GM21529 (cell line): Measurements from ENCODE around the gene RNASE8.
"Not testable (repeated sequence)": the region's sequence is repeated elsewhere in the genome, so short reads cannot be mapped to it uniquely, and the experiment has no call there.

Experiments
- ATAC-seq: cut with Tn5 transposase; IDR thresholded peaks from one replicate; pipeline ENCODE4 v1.9.1; 2021; ENCODE audit not compliant: unreplicated experiment

RNASE8 gene

DNA sequence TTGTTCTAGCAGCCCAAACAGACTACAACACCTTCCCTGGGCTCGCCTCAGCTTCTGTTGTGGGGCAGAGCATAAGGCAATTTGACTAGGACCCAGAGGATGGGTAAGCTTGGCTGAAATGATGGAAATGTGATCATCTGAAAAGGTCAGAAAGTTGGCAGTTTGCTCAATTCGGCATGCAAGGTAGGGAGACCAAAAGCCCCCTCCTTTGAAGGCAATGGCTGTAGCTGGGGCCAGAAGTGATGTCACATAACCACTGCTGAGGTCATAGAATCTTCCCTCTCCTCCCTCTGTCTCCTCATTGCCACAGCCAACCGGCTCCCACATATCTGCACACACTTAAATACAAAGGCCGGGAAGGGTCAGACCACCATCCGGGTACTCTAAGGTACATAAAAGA lies 27.7 kb upstream of the RNASE8 start, which contains the start of gene TPPP2:
Gene TPPP2 (plus strand): TSS at position 301 of the 400 bp plus-strand sequence. CDS start 365 bp downstream, outside the sequence.
- ATAC-seq = no peak

DNA sequence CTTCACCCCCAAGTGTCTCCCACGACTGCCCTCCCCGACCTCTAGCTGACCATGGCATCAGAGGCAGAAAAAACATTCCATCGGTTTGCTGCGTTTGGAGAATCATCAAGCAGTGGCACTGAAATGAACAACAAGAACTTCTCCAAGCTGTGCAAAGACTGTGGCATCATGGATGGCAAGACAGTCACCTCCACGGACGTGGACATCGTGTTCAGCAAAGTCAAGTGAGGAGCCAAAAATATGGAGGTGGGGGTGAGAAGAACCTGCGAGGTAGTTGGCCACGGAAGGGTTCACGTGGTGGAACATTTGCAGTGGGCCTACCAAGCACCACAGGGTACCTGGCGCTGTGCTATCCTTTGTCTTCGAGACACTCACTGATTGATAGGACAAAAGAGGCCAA lies 27.1 kb upstream of the RNASE8 start:
- no peak for ATAC-seq

DNA sequence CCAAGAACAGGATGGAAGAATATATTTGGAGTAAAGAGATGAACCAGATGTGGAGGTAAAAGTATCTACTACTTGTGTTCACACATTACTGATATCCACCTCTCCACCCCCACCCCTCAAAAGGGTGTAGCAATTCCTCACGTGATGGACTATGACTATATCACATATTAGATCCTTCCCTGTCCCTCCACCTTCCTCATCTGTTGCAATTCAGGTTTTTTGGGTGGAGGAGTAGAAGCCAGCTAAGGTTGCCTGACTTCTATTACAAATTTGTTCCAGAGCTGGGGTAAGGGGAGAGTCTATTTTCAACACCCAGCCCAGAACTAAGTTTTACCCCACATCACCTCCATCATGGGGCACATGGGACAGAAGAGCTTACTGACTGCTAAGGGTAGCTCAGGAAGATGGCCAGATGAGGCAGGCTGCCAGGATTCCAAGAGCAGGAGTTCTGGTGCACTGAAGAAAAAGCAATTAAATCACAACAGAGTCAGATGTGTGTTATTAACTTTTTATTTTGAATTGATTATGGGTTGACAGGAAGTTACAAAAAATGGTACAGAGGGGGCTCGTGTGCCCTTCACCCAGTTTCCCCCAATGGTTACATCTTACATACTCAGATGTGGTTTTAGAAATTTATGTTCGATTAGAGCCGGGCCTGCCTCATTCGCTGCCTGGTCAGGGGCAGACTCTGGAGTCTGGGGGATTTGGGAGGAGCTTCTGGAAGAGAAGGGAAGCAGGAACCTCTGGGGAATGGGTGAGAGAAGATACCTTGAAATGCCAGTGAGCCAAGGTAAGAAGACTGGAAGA lies 25.1 kb upstream of the RNASE8 start:
- no peak for ATAC-seq

DNA sequence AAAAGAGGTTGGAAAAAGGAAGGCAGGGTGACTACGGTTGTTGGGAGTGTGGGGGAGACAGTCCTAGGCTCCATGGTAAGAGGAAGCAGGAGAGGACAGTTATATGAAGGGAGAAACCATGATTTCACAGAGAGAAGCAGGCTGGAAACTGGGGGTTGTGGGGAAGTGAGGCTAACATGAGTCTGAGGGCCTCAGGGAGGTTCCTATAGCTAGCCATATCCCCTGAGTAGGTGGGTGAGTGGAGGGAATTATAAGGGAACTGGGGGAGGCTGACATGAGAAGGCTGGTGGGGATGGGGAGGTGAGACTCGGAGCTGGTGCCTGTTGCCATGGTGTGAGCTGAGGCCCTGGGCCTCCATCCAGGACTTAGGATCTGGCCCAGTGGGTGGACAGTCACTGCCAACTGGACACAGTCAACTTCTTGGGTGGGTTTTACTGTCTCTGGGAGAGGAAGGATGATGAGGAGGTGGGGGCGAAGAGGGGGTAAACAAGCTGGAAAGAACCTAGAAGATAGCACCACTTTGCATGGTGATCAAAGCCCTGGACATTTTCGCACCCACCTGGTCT lies 24.4 kb upstream of the RNASE8 start:
- no peak for ATAC-seq

DNA sequence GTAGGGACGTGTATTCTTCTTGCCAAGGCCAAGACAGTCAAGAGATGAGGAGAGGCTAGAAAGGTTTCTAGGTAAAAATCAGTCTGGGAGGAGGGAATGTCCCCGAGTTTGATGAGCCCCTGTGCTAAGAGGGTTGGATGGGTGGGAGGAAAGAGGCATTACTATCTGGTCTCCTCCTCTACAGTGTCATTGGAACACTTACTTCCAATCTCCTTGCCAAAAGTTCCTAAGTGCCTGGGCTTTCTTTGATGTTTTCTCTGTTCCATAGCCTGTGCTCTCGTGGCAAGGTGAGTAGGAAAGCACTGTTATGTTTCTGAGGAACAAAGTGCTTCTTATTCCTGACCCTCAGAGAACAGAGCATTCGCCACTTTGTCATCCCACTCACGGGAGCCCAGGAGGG lies 22.9 kb upstream of the RNASE8 start, which contains the start of gene RNASE13:
Gene RNASE13 (minus strand): TSS at position 101 of the 400 bp plus-strand sequence. CDS start 519 bp downstream, outside the sequence.
- no peak for ATAC-seq

DNA sequence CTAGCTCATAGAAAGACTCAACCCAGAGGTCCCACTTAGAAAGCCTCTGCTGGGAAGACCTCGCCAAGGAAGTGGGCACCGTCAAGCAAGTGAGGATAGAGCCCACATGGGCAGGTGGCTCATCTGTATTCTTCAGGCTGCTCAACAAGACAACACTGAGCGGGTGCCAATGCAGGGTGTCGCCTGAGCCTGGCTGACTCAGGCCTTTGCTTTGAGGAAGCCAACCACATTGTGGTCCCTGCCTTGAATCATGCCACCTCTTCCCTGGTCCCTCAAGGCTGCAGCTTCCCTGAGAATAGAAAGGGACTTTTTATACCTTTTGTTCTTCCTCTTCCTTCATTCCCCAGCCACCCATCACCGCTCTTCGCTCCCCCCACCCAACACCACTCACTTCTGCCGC lies 20.9 kb upstream of the RNASE8 start:
- no peak for ATAC-seq

DNA sequence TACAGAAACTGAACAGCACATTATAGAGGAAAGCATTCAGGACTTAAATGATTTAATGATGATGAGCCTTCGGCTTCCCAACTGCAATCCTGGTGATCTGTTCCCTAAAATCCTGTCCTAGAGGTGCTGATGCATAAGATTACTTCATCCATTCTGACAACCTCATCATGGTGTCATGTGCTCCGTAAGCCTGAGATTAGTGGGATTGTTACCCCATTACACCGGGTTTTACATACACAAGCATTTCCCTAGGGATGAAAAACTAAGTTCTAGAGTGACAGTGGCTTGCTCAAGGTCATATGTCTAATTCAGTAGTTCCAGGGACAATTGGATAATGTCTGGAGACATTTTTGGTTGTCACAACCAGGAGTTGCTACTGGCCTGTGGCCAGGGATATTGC lies 20.5 kb upstream of the RNASE8 start:
- no peak for ATAC-seq

DNA sequence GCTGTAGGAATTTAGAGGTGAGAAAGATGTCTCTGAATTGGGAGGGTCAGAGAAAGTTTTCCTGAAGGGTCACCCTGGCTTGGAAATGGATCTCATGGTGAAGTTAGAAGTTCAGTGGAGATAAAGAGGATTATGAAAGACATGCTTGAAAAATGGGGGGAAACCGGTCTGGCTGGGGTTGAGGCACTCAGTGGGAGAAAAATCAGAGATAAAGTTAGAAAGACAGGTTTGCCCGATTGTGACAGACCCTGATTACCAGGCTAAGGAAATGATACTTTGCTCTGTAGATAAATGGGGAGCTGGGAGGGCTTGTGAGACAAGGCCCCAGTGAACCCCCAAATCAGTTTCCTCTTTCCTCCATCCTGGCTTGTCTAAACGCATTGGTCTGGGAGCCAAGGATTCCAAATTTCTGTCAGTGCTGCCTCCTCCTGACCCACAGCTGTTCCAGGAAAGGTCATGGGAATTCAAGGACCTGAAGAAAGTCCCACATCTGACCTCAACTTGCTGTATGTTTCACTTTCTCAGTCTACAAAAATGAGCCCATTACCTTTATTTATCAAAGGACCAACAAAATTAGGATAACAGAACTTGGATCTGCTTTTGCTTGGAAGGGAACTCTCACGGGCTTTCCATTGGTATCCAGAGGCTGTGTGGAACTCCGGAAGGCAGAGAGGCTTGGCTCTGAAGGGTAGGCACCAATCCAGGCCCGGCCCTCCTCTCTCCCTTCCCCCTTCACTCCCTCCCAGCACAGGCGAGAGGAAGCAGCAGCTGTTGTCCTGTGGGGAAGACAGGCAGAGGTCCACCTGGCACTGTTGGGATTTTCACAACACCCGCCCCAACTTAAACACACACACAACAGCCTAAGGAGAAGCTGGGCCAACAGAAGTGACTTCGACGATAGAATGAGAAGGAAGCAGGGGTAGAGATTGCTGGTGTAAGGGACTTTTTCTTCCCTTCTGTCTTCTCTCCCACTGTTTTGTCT lies 18.9 kb upstream of the RNASE8 start:
- no peak for ATAC-seq

DNA sequence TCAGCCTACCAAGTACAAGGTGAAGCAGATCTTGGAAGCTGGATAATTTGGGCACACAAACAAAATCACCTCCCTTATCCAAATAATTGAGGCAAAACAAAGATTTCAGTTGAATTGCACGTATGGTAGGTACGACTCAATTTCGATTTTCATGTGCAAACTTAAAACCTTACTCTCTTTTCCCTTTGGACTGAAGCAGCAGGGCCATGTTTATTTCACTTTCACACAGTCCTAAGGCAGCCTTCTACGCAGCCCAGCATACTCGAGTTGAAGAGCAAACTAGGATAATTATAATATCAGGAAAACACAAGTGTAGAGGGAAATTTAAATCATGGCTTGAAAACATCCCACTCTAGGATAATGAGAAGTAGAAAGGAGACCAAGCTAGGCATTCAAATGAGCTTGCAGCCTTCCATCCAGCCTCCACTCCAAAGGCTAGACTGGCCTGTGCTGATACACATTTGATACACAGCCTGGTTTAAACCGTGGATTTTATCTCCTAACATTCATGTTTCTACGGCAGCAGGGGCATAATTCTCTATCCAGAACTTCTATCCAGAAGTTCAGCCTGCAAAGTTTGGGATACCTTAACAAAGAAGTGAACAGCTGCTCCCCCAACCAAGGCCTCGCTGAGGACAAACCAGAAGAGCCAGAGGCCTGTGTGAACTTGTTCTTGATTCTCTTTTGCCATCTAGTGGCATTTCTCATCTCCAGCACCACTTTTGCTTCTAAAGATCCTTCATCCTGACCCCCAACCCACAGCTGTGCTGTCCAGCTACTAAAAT lies 17.8 kb upstream of the RNASE8 start:
- ATAC-seq = no peak

DNA sequence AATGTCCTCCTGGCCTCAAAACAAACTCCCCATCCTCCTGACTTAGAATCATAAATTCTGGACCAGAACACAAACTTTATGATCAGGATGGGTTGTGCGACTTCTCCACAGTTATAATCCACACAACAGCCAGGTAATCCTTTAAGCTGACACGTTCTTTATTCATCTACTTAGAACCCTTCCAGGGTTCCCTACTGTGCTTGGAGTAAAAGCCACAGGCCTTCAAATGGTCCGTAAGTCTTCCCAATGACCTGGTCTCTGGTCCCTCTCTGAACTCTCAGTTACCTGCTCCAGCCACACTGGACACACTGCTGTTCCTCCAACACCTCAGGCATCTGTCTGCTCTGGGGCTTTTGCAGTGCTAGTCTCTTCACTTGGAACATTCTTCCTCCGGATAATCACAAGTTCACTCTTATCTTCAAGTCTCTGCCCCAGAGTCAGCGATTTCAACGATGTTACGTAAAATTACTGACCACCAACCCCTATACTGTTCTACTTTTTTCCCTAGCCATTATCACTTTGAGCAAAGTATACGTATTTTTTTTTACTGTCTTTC lies 17.2 kb upstream of the RNASE8 start:
- no peak for ATAC-seq

DNA sequence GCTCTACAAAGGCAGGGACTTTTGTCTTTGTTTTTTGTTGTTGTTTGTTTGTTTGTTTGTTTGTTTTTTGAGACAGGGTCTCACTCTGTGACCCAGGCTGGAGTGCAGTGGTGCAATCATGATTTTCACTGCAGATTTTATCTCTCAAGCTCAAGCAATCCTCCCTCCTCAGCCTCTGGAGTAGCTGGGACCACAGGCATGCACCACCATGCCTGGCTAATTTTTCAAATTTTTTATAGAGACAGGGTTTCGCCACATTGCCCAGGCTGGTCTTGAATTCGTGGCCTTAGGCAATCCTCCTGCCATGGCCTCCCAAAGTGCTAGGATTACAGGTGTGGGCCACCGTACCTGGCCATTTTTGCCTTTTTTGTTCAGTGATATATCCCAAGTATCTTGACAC lies 16.7 kb upstream of the RNASE8 start:
- not testable (repeated sequence) for ATAC-seq

DNA sequence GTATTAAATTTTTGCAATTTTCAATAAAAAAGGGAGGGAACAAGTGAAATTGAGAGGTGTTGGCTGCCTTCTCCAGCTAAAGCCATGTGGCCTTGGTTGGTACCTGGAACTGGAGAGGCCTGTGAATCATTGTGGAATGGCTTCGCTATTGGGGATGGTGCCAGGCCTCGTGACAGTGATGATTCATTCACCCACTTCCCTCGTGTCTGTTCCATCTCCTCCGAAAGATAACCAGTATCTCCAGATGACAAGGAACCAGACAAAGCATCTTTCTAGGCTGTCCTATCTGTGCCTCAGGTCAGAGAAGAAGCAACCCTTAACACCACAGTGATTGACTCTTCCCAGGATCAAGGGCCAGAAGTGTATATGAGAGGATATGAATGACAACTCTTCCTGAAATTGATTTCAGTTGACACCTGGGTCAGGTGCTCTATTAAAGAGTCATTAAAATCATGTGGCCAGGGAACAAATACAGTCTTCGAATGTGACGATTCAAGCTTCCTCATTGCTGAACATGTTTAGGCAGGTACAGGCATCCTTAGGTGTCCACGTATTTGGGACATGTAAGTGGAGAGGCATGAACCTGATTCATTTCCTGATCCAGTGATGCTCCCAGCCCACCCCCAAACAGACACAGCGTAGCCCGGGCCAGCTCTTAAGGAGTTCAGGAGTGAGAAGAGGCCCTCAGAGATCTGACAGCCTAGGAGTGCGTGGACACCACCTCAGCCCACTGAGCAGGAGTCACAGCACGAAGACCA lies 15.8 kb upstream of the RNASE8 start, which contains the start of gene RNASE7:
Gene RNASE7 (plus strand): TSS at position 687 of the 758 bp plus-strand sequence. CDS start 631 bp downstream, outside the sequence.
- no peak for ATAC-seq

DNA sequence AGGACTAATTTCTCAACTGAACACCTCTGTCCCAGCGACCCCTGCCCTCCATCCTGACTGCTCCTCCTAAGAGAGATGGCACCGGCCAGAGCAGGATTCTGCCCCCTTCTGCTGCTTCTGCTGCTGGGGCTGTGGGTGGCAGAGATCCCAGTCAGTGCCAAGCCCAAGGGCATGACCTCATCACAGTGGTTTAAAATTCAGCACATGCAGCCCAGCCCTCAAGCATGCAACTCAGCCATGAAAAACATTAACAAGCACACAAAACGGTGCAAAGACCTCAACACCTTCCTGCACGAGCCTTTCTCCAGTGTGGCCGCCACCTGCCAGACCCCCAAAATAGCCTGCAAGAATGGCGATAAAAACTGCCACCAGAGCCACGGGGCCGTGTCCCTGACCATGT lies 14.7 kb upstream of the RNASE8 start:
- ATAC-seq = no peak

DNA sequence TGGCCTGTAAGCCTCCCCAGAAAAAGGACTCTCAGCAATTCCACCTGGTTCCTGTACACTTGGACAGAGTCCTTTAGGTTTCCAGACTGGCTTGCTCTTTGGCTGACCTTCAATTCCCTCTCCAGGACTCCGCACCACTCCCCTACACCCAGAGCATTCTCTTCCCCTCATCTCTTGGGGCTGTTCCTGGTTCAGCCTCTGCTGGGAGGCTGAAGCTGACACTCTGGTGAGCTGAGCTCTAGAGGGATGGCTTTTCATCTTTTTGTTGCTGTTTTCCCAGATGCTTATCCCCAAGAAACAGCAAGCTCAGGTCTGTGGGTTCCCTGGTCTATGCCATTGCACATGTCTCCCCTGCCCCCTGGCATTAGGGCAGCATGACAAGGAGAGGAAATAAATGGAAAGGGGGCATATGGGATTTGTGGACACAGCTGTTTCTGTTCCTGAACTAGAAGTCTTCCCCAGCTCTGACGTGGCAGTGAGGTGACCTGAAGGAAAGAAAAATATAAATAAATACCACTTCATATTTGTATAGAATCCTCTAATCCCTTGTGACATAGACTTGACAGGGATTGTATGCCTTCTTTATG lies 14.1 kb upstream of the RNASE8 start:
- no peak for ATAC-seq

DNA sequence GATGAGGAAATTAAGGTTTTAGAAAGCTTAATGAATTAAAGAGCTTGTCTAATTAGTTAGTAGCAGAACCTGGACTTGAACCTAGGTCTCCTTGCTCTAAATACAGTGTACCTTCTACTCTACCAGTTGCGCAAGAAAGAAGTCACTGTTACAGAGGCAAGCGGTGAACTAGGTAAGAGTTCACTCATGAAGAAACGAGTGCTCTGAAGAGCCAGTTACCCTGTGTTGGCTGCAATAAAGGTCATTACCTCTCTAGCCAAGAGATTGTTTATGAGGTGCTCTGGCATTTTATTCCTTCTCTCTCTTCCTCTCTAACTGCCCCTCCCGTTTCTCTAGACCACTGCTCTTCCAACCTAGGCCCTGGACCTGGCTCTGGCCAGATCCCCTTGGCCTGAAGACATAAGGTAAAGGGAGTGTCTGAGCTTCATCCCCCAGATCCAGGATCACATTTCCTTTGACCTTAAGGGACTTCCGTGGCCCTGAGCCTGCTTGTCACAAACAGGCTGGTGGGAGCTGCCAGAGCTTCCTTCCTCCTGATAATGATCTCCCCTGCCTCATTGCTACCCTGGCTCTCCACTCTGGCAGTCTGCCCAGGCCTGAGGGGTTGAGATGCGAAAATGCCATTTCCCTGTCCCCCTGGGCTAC lies 13.5 kb upstream of the RNASE8 start:
- no peak for ATAC-seq

DNA sequence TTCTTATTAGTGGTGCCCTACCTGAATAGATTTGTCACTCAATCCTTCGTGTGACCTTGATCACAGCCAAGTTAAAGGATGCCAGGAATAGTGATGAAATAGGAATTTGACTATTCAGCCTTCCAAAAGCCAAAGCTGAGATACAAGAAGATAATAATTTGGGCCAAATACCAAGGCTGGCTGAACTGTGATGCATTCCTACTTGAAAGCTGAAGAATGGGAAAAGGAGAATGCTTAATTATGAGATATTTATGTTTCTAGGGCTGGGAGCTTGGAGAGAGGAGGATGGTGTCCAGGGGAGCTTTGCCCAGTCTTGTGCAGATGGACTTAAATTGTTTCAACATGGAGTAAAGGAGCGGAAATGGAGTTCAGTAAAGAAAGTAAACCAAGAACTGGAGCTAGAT lies 10.2 kb upstream of the RNASE8 start:
- no peak for ATAC-seq

DNA sequence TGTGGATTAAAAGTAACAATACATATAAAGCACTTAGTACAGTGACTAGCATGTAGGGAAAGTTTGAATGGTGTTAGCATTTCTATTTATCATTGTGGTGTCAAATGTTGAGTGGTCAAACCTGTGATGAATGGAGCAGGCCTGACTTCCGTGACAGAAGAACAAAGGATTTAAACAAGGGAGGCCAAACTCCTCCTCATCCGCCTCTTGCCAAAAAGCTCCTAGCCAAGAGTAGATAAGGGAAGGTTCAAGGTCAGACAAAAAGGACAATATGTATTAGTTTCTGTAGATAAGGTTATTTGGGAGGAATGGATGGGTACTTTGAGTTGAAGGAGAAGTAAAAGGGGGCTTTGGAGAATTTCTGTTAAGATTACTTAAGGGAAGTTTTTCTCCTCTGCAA lies 9.0 kb upstream of the RNASE8 start:
- no peak for ATAC-seq

DNA sequence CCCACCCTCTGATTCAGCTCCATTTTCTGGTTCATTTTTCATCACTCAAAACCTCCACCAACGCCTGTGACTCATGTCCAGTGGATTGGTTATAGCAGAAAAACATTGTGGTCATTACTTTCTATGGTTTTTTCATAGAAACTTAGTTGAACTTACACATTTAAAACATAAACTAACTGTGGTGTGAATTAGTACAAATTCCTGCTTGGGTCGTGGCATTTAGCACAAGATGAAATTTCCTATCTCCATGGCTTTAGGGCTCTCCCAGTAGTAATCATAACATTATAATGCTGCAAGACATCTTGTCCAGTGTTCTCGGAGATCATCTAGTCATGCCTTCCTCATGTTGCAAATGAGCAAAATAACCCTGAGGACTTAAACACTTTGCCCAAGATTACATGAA lies 8.3 kb upstream of the RNASE8 start:
- ATAC-seq = no peak

DNA sequence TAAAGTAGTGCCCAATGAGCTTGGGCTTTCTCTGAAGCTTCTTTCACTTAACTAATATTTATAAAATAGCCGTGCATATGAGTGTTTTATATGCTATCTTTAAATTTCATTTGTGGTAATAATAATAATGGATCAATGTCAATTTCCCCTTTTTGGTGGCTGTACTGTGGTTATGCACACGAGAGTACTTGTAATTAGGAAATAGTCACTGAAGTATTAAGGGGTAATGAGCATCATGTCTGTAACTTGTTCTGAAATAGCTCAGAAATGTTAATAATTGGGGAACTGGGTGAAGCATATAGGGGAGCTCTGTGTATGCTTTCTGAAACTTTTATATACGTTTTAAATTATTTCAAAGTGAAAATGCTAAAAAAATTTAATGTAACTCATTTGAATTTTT lies 7.0 kb upstream of the RNASE8 start:
- no peak for ATAC-seq
